Esophagus muscularis mucosa (tissue), 4 donors: ENCODE results near the gene CUL5.

Experiments
- CTCF ChIP-seq, 3 experiments: fragments of 200-600 bp in 2 of 3; fragments of 450-650 bp in 1 of 3; sonication (generic) in 2 of 3; IDR thresholded peaks; one replicate each; pipeline ENCODE4 v1.5.1; 2017 to 2019; ENCODE audit warnings: antibody characterized with exemption in 3 of 3, mild to moderate bottlenecking in 2 of 3, moderate library complexity in 1 of 3
- EP300 ChIP-seq: sonication (generic); formaldehyde crosslinking; IDR thresholded peaks from one replicate; pipeline ENCODE4 v1.6.1; 2017; ENCODE audit warnings: antibody characterized with exemption
- POLR2A ChIP-seq: fragments of 450-650 bp; IDR thresholded peaks from one replicate; pipeline ENCODE4 v1.6.1; 2017; ENCODE audit warnings: antibody characterized with exemption, moderate library complexity, mild to moderate bottlenecking, low read depth

GRCh38 chr11:107998761-107999160 is 9.9 kb upstream of the CUL5 start:
- no peak for TF ChIP-seq EP300
- TF ChIP-seq CTCF (IDR thresholded peaks at IDR 0.05): no peak
- no peak for TF ChIP-seq POLR2A
